IPS DF 6.9 (cell line): ENCODE data around the gene CPEB1.
"Not testable (repeated sequence)": the region's sequence is repeated elsewhere in the genome, so short reads cannot be mapped to it uniquely, and the experiment has no call there.

ENCODE experiments used
- DNase-seq: peaks from one replicate; pipeline ENCODE4 v3.0.0-alpha.2; 2013; ENCODE audit warnings: low read depth, low spot score
- H3K27ac ChIP-seq: one replicate; pipeline ENCODE4 v1.5.1; 2013; ENCODE audit warnings: low read length, control low read depth
- H3K27me3 ChIP-seq: 2 replicates; pipeline ENCODE4 v1.6.1; 2013; ENCODE audit warnings: mild to moderate bottlenecking, low read length; ENCODE audit not compliant: control insufficient read depth, insufficient read depth
- H3K36me3 ChIP-seq: 2 replicates; pipeline ENCODE4 v1.6.1; 2013; ENCODE audit warnings: low read length; ENCODE audit not compliant: control insufficient read depth, insufficient read depth
- H3K4me1 ChIP-seq: 2 replicates; pipeline ENCODE4 v1.6.1; 2013; ENCODE audit warnings: low read length; ENCODE audit not compliant: control insufficient read depth, insufficient read depth
- H3K4me3 ChIP-seq: 2 replicates; pipeline ENCODE4 v1.5.1; 2013; ENCODE audit warnings: mild to moderate bottlenecking, low read length
- H3K9me3 ChIP-seq: 2 replicates; pipeline ENCODE4 v1.6.1; 2013; ENCODE audit warnings: low read length, inconsistent platforms; ENCODE audit not compliant: control insufficient read depth, insufficient read depth
- WGBS: extraction: QIAGEN DNeasy Blood & Tissue Kit; methylation state at CpG from one replicate; pipeline ENCODE4 v1.1.7; 2013; ENCODE audit warnings: mixed read lengths, missing lambda C conversion rate; ENCODE audit not compliant: insufficient read length, insufficient coverage; 5-methylcytosine and 5-hydroxymethylcytosine counted together

CPEB1 gene

GRCh38 chr15:82530006-82530405, 117.2 kb downstream of the CPEB1 start:
- no CpG with 5 or more reads among the region's 3 CpGs for WGBS

GRCh38 chr15:82513587-82513986, 133.6 kb downstream of the CPEB1 start:
- H3K4me3 ChIP-seq = not testable (repeated sequence)
- no CpG with 5 or more reads among the region's 48 CpGs for WGBS

More at GRCh38 chr15:82530006-82530405, 117.2 kb downstream of the CPEB1 start:
- peaks cover 3% of the 10 kb centered on the region; the same call in 1 of the 2 replicates for H3K36me3 ChIP-seq
- no peak for DNase-seq
- no peaks in the 10 kb centered on the region for H3K27me3 ChIP-seq
- H3K9me3 ChIP-seq = no peaks in the 10 kb centered on the region
- no peak overlapping the region for H3K27ac ChIP-seq
- H3K4me1 ChIP-seq = peaks cover 2% of the 10 kb centered on the region; the same call in 1 of the 2 replicates
- no peak overlapping the region for H3K4me3 ChIP-seq

GRCh38 chr15:82507693-82508092, 139.5 kb downstream of the CPEB1 start:
- WGBS = no CpG with 5 or more reads among the region's 4 CpGs
- DNase-seq, H3K27me3 ChIP-seq, H3K4me3 ChIP-seq, H3K9me3 ChIP-seq, H3K4me1 ChIP-seq, H3K36me3 ChIP-seq, H3K27ac ChIP-seq: not testable (repeated sequence)

More at GRCh38 chr15:82513587-82513986, 133.6 kb downstream of the CPEB1 start:
- H3K4me1 ChIP-seq, H3K27me3 ChIP-seq, H3K9me3 ChIP-seq, H3K27ac ChIP-seq, DNase-seq, H3K36me3 ChIP-seq: not testable (repeated sequence)

GRCh38 chr15:82507087-82507486, 140.1 kb downstream of the CPEB1 start:
- not testable (repeated sequence) for H3K4me3 ChIP-seq, H3K9me3 ChIP-seq, H3K27ac ChIP-seq, H3K4me1 ChIP-seq, DNase-seq, H3K36me3 ChIP-seq, H3K27me3 ChIP-seq
- WGBS = no CpG with 5 or more reads among the region's 1 CpG

GRCh38 chr15:82505842-82506241, 141.3 kb downstream of the CPEB1 start:
- not testable (repeated sequence) for H3K27ac ChIP-seq, H3K9me3 ChIP-seq, H3K36me3 ChIP-seq, H3K4me3 ChIP-seq, H3K4me1 ChIP-seq, H3K27me3 ChIP-seq, DNase-seq
- no CpG with 5 or more reads among the region's 3 CpGs for WGBS

- H3K4me3 ChIP-seq, H3K9me3 ChIP-seq, H3K4me1 ChIP-seq, H3K36me3 ChIP-seq, H3K27ac ChIP-seq, H3K27me3 ChIP-seq, DNase-seq: not testable (repeated sequence)
- no CpG with 5 or more reads among the region's 3 CpGs for WGBS
Measured at GRCh38 chr15:82504074-82504473, 143.1 kb downstream of the CPEB1 start.

- H3K27ac ChIP-seq, H3K36me3 ChIP-seq, H3K4me3 ChIP-seq, DNase-seq, H3K4me1 ChIP-seq, H3K27me3 ChIP-seq, H3K9me3 ChIP-seq: not testable (repeated sequence)
- no CpG with 5 or more reads among the region's 7 CpGs for WGBS
Measured at GRCh38 chr15:82502700-82503339, 144.3 kb downstream of the CPEB1 start.

- no CpG with 5 or more reads among the region's 4 CpGs for WGBS
- H3K27me3 ChIP-seq, H3K36me3 ChIP-seq, H3K4me3 ChIP-seq, H3K4me1 ChIP-seq, H3K27ac ChIP-seq, DNase-seq, H3K9me3 ChIP-seq: not testable (repeated sequence)
Measured at GRCh38 chr15:82500772-82501171, 146.4 kb downstream of the CPEB1 start.

- not testable (repeated sequence) for H3K36me3 ChIP-seq, H3K9me3 ChIP-seq, DNase-seq, H3K27ac ChIP-seq, H3K27me3 ChIP-seq, H3K4me1 ChIP-seq, H3K4me3 ChIP-seq
Measured at GRCh38 chr15:82497978-82498377, 149.2 kb downstream of the CPEB1 start.
